Measurements from ENCODE around the gene OR51B4. TPM values are rescaled to one million over a fixed set of nuclear protein-coding genes. Genes with fewer than 3 reads are reported as not detected.
A peak's percentile ranks its signal among the peaks of the same experiment; 100 is the strongest.

Gene OR51B4
- total RNA-seq, 2 donors from 2014 or later = not detected

- ATAC-seq (no peak), DNase-seq (ENCODE audit: low spot score in 2 of 2) (no peak)
- Mint-ChIP-seq H3K27ac (no peak overlapping the region), H3K9me3 (no peaks in the 10 kb centered on the region), H3K36me3 (no peaks in the 10 kb centered on the region)
Observed at GRCh38 chr11:5283882-5284281, 17.9 kb downstream of the OR51B4 start.

- H3K9me3 Mint-ChIP-seq = no peaks in the 10 kb centered on the region
- no peaks in the 10 kb centered on the region for H3K36me3 Mint-ChIP-seq
Observed at GRCh38 chr11:5283086-5283485, 18.7 kb downstream of the OR51B4 start.

GRCh38 chr11:5282628-5283027, 19.1 kb downstream of the OR51B4 start:
- DNase-seq (ENCODE audit: low spot score in 2 of 2) (no peak), ATAC-seq (no peak)
- no peaks in the 10 kb centered on the region for H3K36me3 Mint-ChIP-seq
- H3K9me3 Mint-ChIP-seq = no peaks in the 10 kb centered on the region
- H3K27ac Mint-ChIP-seq = no peak overlapping the region

More at GRCh38 chr11:5283086-5283485, 18.7 kb downstream of the OR51B4 start:
- ATAC-seq = no peak
- H3K27ac Mint-ChIP-seq = no peak overlapping the region
- no peak for DNase-seq (ENCODE audit: low spot score in 2 of 2)

- no peaks in the 10 kb centered on the region for H3K36me3 Mint-ChIP-seq
- ATAC-seq = no peak
- no peak overlapping the region for H3K27ac Mint-ChIP-seq
- no peaks in the 10 kb centered on the region for H3K9me3 Mint-ChIP-seq
- no peak for DNase-seq (ENCODE audit: low spot score in 2 of 2)
Observed at GRCh38 chr11:5281596-5281995, 20.1 kb downstream of the OR51B4 start.

- Mint-ChIP-seq H3K9me3 (no peaks in the 10 kb centered on the region), H3K27ac (no peak overlapping the region), H3K36me3 (no peaks in the 10 kb centered on the region)
- peak; percentile 63 to 77 for ATAC-seq
- no peak for DNase-seq (ENCODE audit: low spot score in 2 of 2)
Observed at GRCh38 chr11:5280582-5281102, 21.1 kb downstream of the OR51B4 start.

GRCh38 chr11:5279471-5280090, 22.2 kb downstream of the OR51B4 start:
- DNase-seq (ENCODE audit: low spot score in 2 of 2) (no peak), ATAC-seq (no peak)
- Mint-ChIP-seq H3K9me3 (no peaks in the 10 kb centered on the region), H3K36me3 (no peaks in the 10 kb centered on the region), H3K27ac (no peak overlapping the region)

- Mint-ChIP-seq H3K36me3 (no peaks in the 10 kb centered on the region), H3K27ac (no peak overlapping the region), H3K9me3 (no peaks in the 10 kb centered on the region)
- no peak for DNase-seq (ENCODE audit: low spot score in 2 of 2)
- no peak for ATAC-seq
Observed at GRCh38 chr11:5277807-5278382, 23.9 kb downstream of the OR51B4 start.

- Mint-ChIP-seq H3K27ac (no peak overlapping the region), H3K36me3 (no peaks in the 10 kb centered on the region)
- no peak for DNase-seq (ENCODE audit: low spot score in 2 of 2)
Observed at GRCh38 chr11:5276697-5277096, 25.0 kb downstream of the OR51B4 start.

GRCh38 chr11:5275369-5276110, 26.2 kb downstream of the OR51B4 start:
- Mint-ChIP-seq H3K36me3 (no peaks in the 10 kb centered on the region), H3K9me3 (no peaks in the 10 kb centered on the region)
- no peak for ATAC-seq

More at GRCh38 chr11:5276697-5277096, 25.0 kb downstream of the OR51B4 start:
- H3K9me3 Mint-ChIP-seq = no peaks in the 10 kb centered on the region
- no peak for ATAC-seq

GRCh38 chr11:5274395-5274794, 27.4 kb downstream of the OR51B4 start:
- H3K36me3 Mint-ChIP-seq = no peaks in the 10 kb centered on the region

More at GRCh38 chr11:5275369-5276110, 26.2 kb downstream of the OR51B4 start:
- DNase-seq (ENCODE audit: low spot score in 2 of 2) = no peak
- H3K27ac Mint-ChIP-seq = no peak overlapping the region

GRCh38 chr11:5272395-5273017, 29.2 kb downstream of the OR51B4 start:
- no peaks in the 10 kb centered on the region for H3K9me3 Mint-ChIP-seq
- DNase-seq (ENCODE audit: low spot score in 2 of 2) = no peak
- no peak for ATAC-seq
- no peaks in the 10 kb centered on the region for H3K36me3 Mint-ChIP-seq
- H3K27ac Mint-ChIP-seq = no peak overlapping the region

More at GRCh38 chr11:5274395-5274794, 27.4 kb downstream of the OR51B4 start:
- H3K9me3 Mint-ChIP-seq = no peaks in the 10 kb centered on the region
- no peak for ATAC-seq
- H3K27ac Mint-ChIP-seq = no peak overlapping the region
- DNase-seq (ENCODE audit: low spot score in 2 of 2) = no peak

GRCh38 chr11:5269715-5270147, 32.0 kb downstream of the OR51B4 start, which contains the start of gene HBE1:
TSS of gene HBE1 (minus strand) at chr11:5269945. CDS start at chr11:5269890, 55 bp downstream.
- H3K27ac Mint-ChIP-seq = no peak within 1 kb of the TSS
- no peak for ATAC-seq
- H3K36me3 Mint-ChIP-seq = no peaks in the 10 kb centered on the region
- DNase-seq (ENCODE audit: low spot score in 2 of 2) = no peak
- H3K9me3 Mint-ChIP-seq = no peaks in the 10 kb centered on the region

GRCh38 chr11:5267033-5267563, 34.6 kb downstream of the OR51B4 start:
- Mint-ChIP-seq H3K36me3 (no peaks in the 10 kb centered on the region), H3K9me3 (no peaks in the 10 kb centered on the region), H3K27ac (no peak overlapping the region)
- ATAC-seq = no peak
- no peak for DNase-seq (ENCODE audit: low spot score in 2 of 2)

- Mint-ChIP-seq H3K27ac (no peak overlapping the region), H3K9me3 (no peaks in the 10 kb centered on the region), H3K36me3 (no peaks in the 10 kb centered on the region)
- ATAC-seq = no peak
- DNase-seq (ENCODE audit: low spot score in 2 of 2) = no peak
Observed at GRCh38 chr11:5266609-5267008, 35.1 kb downstream of the OR51B4 start.

GRCh38 chr11:5265832-5266231, 35.9 kb downstream of the OR51B4 start:
- no peaks in the 10 kb centered on the region for H3K36me3 Mint-ChIP-seq
- DNase-seq (ENCODE audit: low spot score in 2 of 2) (no peak), ATAC-seq (no peak)
- H3K27ac Mint-ChIP-seq = no peak overlapping the region
- no peaks in the 10 kb centered on the region for H3K9me3 Mint-ChIP-seq

GRCh38 chr11:5258543-5259262, 43.0 kb downstream of the OR51B4 start:
- Mint-ChIP-seq H3K36me3 (peaks cover 0 to 7% of the 10 kb centered on the region in 2 donors), H3K9me3 (no peaks in the 10 kb centered on the region), H3K27ac (no peak overlapping the region)
- no peak for ATAC-seq
- DNase-seq (ENCODE audit: low spot score in 2 of 2) = no peak
